HEK293 (cell line): ENCODE data around the gene FGF10.

Experiments
- MYNN ChIP-seq: fragments of 450-650 bp; formaldehyde crosslinking; IDR thresholded peaks from 2 replicates; pipeline ENCODE4 v1.5.1; 2016; ENCODE audit warnings: missing biosample characterization, missing genetic modification characterization, borderline replicate concordance
- ZBTB49 ChIP-seq: fragments of 450-650 bp; formaldehyde crosslinking; IDR thresholded peaks from 2 replicates; pipeline ENCODE4 v1.5.1; 2016; ENCODE audit warnings: missing biosample characterization, missing genetic modification characterization, low read depth
- ZNF114 ChIP-seq: fragments of 450-650 bp; formaldehyde crosslinking; IDR thresholded peaks from 2 replicates; pipeline ENCODE4 v1.5.0; 2017; ENCODE audit warnings: missing biosample characterization, missing genetic modification characterization
- ZNF223 ChIP-seq: fragments of 450-650 bp; formaldehyde crosslinking; IDR thresholded peaks from 2 replicates; pipeline ENCODE4 v1.5.1; 2016; ENCODE audit warnings: missing biosample characterization, missing genetic modification characterization
- ZNF266 ChIP-seq: fragments of 450-650 bp; formaldehyde crosslinking; IDR thresholded peaks from 2 replicates; pipeline ENCODE4 v1.5.1; 2016; ENCODE audit warnings: missing biosample characterization, missing genetic modification characterization, low read depth
- TF ChIP-seq, protein P1 (sequence below): fragments of 450-650 bp; formaldehyde crosslinking; IDR thresholded peaks from 2 replicates; pipeline ENCODE4 v1.5.1; 2016; ENCODE audit warnings: missing biosample characterization, missing genetic modification characterization

DNA sequence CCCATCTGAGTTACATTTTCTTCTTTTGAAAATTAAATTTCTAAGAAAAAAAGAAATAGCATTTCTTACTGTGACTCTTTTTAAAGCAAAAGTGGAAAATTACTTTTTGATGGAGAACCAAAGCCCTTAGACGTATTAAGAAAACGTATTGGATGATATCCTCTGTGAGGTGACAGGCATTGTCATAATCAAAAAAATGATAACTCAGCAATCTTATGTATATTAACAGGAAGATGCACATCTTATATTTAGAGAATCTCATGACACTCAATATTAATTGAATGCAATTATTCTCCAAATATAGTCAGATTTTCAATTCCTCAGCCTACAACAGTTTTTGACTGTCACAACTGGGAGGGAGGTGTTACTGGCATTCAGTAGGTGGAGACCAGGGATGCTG, 25.1 kb downstream of the FGF10 start:
- TF ChIP-seq, protein P1, sequence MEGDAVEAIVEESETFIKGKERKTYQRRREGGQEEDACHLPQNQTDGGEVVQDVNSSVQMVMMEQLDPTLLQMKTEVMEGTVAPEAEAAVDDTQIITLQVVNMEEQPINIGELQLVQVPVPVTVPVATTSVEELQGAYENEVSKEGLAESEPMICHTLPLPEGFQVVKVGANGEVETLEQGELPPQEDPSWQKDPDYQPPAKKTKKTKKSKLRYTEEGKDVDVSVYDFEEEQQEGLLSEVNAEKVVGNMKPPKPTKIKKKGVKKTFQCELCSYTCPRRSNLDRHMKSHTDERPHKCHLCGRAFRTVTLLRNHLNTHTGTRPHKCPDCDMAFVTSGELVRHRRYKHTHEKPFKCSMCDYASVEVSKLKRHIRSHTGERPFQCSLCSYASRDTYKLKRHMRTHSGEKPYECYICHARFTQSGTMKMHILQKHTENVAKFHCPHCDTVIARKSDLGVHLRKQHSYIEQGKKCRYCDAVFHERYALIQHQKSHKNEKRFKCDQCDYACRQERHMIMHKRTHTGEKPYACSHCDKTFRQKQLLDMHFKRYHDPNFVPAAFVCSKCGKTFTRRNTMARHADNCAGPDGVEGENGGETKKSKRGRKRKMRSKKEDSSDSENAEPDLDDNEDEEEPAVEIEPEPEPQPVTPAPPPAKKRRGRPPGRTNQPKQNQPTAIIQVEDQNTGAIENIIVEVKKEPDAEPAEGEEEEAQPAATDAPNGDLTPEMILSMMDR = no peak
- TF ChIP-seq MYNN (tag by site-specific recombination) (no peak), ZNF114 (tag by site-specific recombination) (no peak), ZBTB49 (tag by site-specific recombination) (no peak), ZNF266 (no peak), ZNF223 (tag by site-specific recombination) (no peak)
